Neural cell (in vitro differentiated cells): ENCODE measurements around the gene CAMSAP2. TPM values are rescaled to one million over a fixed set of nuclear protein-coding genes. Genes with fewer than 3 reads are reported as not detected.

Experiments
- H2AFZ ChIP-seq: fragments of 200-600, 300-800 bp; sonication (generic), shearing (Covaris generic); 2 replicates; pipeline ENCODE4 v1.6.0; 2014; ENCODE audit warnings: low read depth, mild to moderate bottlenecking, antibody characterized with exemption, low read length, moderate library complexity
- H3F3A ChIP-seq: fragments of 200-600 bp; shearing (Covaris generic); 2 replicates; pipeline ENCODE4 v1.6.1; 2016; ENCODE audit warnings: mild to moderate bottlenecking, moderate library complexity, mixed read lengths, antibody characterized with exemption, low read length; ENCODE audit not compliant: insufficient read depth, poor library complexity, severe bottlenecking
- H3K27ac ChIP-seq: fragments of 200-600, 300-800 bp; sonication (generic), shearing (Covaris generic); 2 replicates; pipeline ENCODE4 v1.5.1; 2014; ENCODE audit warnings: mild to moderate bottlenecking, low read length, moderate library complexity
- H3K27me3 ChIP-seq: fragments of 300-800, 200-600 bp; sonication (generic), shearing (Covaris generic); 2 replicates; pipeline ENCODE4 v1.6.0; 2014; ENCODE audit warnings: mild to moderate bottlenecking, low read depth, low read length, moderate library complexity; ENCODE audit not compliant: insufficient read depth
- H3K36me3 ChIP-seq: fragments of 300-800, 200-600 bp; sonication (generic), shearing (Covaris generic); 2 replicates; pipeline ENCODE4 v1.5.1; 2014; ENCODE audit warnings: mild to moderate bottlenecking, antibody characterized with exemption, low read length, moderate library complexity; ENCODE audit not compliant: insufficient read depth
- H3K4me2 ChIP-seq: fragments of 300-800, 200-600 bp; sonication (generic), shearing (Covaris generic); 2 replicates; pipeline ENCODE4 v1.6.0; 2014; ENCODE audit warnings: mild to moderate bottlenecking, low read length
- H3K4me3 ChIP-seq: fragments of 300-800, 200-600 bp; sonication (generic), shearing (Covaris generic); 2 replicates; pipeline ENCODE4 v1.5.1; 2014; ENCODE audit warnings: mild to moderate bottlenecking, low read length, moderate library complexity
- H3K79me2 ChIP-seq: fragments of 200-600 bp; shearing (Covaris generic); replicated peaks from 2 replicates; pipeline ENCODE4 v1.6.0; 2014; ENCODE audit warnings: mild to moderate bottlenecking, low read length, moderate library complexity; ENCODE audit not compliant: insufficient read depth
- H3K9ac ChIP-seq: fragments of 300-800, 200-600 bp; sonication (generic), shearing (Covaris generic); 2 replicates; pipeline ENCODE4 v1.6.1; 2016; ENCODE audit warnings: mild to moderate bottlenecking, low read length, mixed read lengths
- H3K9me2 ChIP-seq: fragments of 200-600 bp; shearing (Covaris generic); 2 replicates; pipeline ENCODE4 v1.6.1; 2016; ENCODE audit warnings: mild to moderate bottlenecking, low read length, mixed read lengths; ENCODE audit not compliant: insufficient read depth
- H3K9me3 ChIP-seq: fragments of 200-600, 300-800 bp; sonication (generic), shearing (Covaris generic); 2 replicates; pipeline ENCODE4 v1.6.1; 2016; ENCODE audit warnings: mild to moderate bottlenecking, mixed run types, low read length, moderate library complexity, mixed read lengths
- H4K20me1 ChIP-seq: fragments of 200-600 bp; shearing (Covaris generic); 2 replicates; pipeline ENCODE4 v1.6.1; 2016; ENCODE audit warnings: mild to moderate bottlenecking, mixed run types; ENCODE audit not compliant: insufficient read depth
- CTCF ChIP-seq: fragments of 450-650 bp; IDR thresholded peaks from 2 replicates; pipeline ENCODE4 v1.5.1; 2014; ENCODE audit warnings: antibody characterized with exemption, mild to moderate bottlenecking, moderate library complexity; ENCODE audit not compliant: poor library complexity, severe bottlenecking
- EP300 ChIP-seq: fragments of 450-650 bp; conservative IDR thresholded peaks from 2 replicates; pipeline ENCODE4 v1.6.1; 2014; ENCODE audit warnings: antibody characterized with exemption, mild to moderate bottlenecking, moderate library complexity; ENCODE audit not compliant: poor library complexity, severe bottlenecking
- EZH2 ChIP-seq: fragments of 200-600, 300-800 bp; shearing (Covaris generic), sonication (generic); IDR thresholded peaks from 2 replicates; pipeline ENCODE4 v1.6.1; 2014; ENCODE audit warnings: antibody characterized with exemption, low read length, borderline replicate concordance, mild to moderate bottlenecking; ENCODE audit not compliant: insufficient read depth, poor library complexity, severe bottlenecking
- MXI1 ChIP-seq: fragments of 450-650 bp; conservative IDR thresholded peaks from 2 replicates; pipeline ENCODE4 v1.6.1; 2014; ENCODE audit warnings: antibody characterized with exemption, mild to moderate bottlenecking; ENCODE audit not compliant: poor library complexity, severe bottlenecking
- POLR2AphosphoS5 ChIP-seq: IDR thresholded peaks from 2 replicates; pipeline ENCODE4 v1.6.1; 2012
- RAD21 ChIP-seq: fragments of 450-650 bp; conservative IDR thresholded peaks from 2 replicates; pipeline ENCODE4 v1.6.1; 2014; ENCODE audit warnings: antibody characterized with exemption, mild to moderate bottlenecking, moderate library complexity
- REST ChIP-seq: IDR thresholded peaks from 2 replicates; pipeline ENCODE4 v1.6.1; 2012; ENCODE audit warnings: borderline replicate concordance
- SMC3 ChIP-seq: fragments of 450-650 bp; conservative IDR thresholded peaks from 2 replicates; pipeline ENCODE4 v1.6.1; 2014; ENCODE audit warnings: antibody characterized with exemption, mild to moderate bottlenecking, moderate library complexity; ENCODE audit not compliant: poor library complexity
- TAF1 ChIP-seq: IDR thresholded peaks from 2 replicates; pipeline ENCODE4 v1.6.1; 2012; ENCODE audit warnings: low read depth
- polyA plus RNA-seq: library from polyadenylated mRNA; depleted of rRNA; stranded (reverse); fragments of >200 nt; gene quantifications from 2 replicates; pipeline ENCODE4 v1.2.3, GENCODE V29; 2014

Gene CAMSAP2
- polyA plus RNA-seq, 1 donor from 2014 or later, result 52.7 TPM

- Histone ChIP-seq H3K9me3 (no peaks in the 10 kb centered on the region), H3K9me2 (no peaks in the 10 kb centered on the region), H3K4me2 (no peak overlapping the region), H3K79me2 (peaks cover 23% of the 10 kb centered on the region), H3K36me3 (no peaks in the 10 kb centered on the region), H3K9ac (no peak overlapping the region), H3K4me3 (no peak overlapping the region), H3K27me3 (no peaks in the 10 kb centered on the region), H3K27ac (no peak overlapping the region), H4K20me1 (peaks cover 5% of the 10 kb centered on the region), H3F3A (no peaks in the 10 kb centered on the region), H2AFZ (no peak overlapping the region)
- TF ChIP-seq EP300, result no peak
- TF ChIP-seq MXI1, result no peak
- no peak for TF ChIP-seq EZH2
- TF ChIP-seq POLR2AphosphoS5, result no peak
- no peak for TF ChIP-seq SMC3
- TF ChIP-seq RAD21, result no peak
- no peak for TF ChIP-seq TAF1
- no peak for TF ChIP-seq CTCF
- TF ChIP-seq REST, result no peak
Observed at GRCh38 chr1:200771625-200772555, 33.2 kb downstream of the CAMSAP2 start.

GRCh38 chr1:200774311-200774710, 35.6 kb downstream of the CAMSAP2 start:
- no peak overlapping the region for H3K27ac ChIP-seq
- no peaks in the 10 kb centered on the region for H3K36me3 ChIP-seq
- H3K79me2 ChIP-seq, result peaks cover 36% of the 10 kb centered on the region

More at GRCh38 chr1:200774311-200774710, 35.6 kb downstream of the CAMSAP2 start:
- Histone ChIP-seq H3K9me2 (no peaks in the 10 kb centered on the region), H3K9me3 (no peaks in the 10 kb centered on the region), H3K9ac (no peak overlapping the region), H3F3A (no peaks in the 10 kb centered on the region), H3K27me3 (no peaks in the 10 kb centered on the region), H3K4me2 (no peak overlapping the region), H4K20me1 (peaks cover 5% of the 10 kb centered on the region), H3K4me3 (no peak overlapping the region), H2AFZ (no peak overlapping the region)
- TF ChIP-seq MXI1 (no peak), SMC3 (no peak), RAD21 (no peak), TAF1 (no peak), EZH2 (no peak), CTCF (no peak), EP300 (no peak), REST (no peak), POLR2AphosphoS5 (no peak)
